OCI-LY7 (cell line): ENCODE data around the gene MINDY2. TPM values are rescaled to one million over a fixed set of nuclear protein-coding genes. Genes with fewer than 3 reads are reported as not detected.

Experiments
- BruUV-seq: library from RNA; stranded (reverse); fragments of 400-500 nt; replicated peaks from 2 replicates; lab custom pipeline; 2021; lab: Mats Ljungman, UMichigan
- CTCF ChIA-PET: fragments of 300-600 bp; sonication (Branson Sonifier 250); formaldehyde crosslinking; loops from one replicate; lab custom pipeline; 2022; ENCODE audit warnings: antibody characterized with exemption; ENCODE audit not compliant: unreplicated experiment; lab: Charles Lee
- POLR2A ChIA-PET: fragments of 300-600 bp; sonication (Branson Sonifier 250); formaldehyde crosslinking; loops from one replicate; lab custom pipeline; 2022; ENCODE audit warnings: antibody characterized with exemption; lab: Charles Lee
- DNase-seq: peaks from one replicate; pipeline ENCODE4 v3.0.0-alpha.2; 2015; ENCODE audit warnings: low spot score
- H2AFZ ChIP-seq: fragments of 200-600 bp; sonication (generic), shearing (Covaris generic); 2 replicates; pipeline ENCODE4 v1.6.1; 2014; ENCODE audit warnings: mild to moderate bottlenecking, antibody characterized with exemption, low read length, moderate library complexity
- H3K27ac ChIP-seq: fragments of 200-600 bp; sonication (generic); 2 replicates; pipeline ENCODE4 v1.5.1; 2014; ENCODE audit warnings: mixed run types, low read depth, mild to moderate bottlenecking, moderate library complexity, low read length, inconsistent platforms; ENCODE audit not compliant: poor library complexity, severe bottlenecking
- H3K36me3 ChIP-seq: fragments of 200-600 bp; sonication (generic); 2 replicates; pipeline ENCODE4 v1.6.1; 2014; ENCODE audit warnings: mild to moderate bottlenecking, antibody characterized with exemption, low read length, moderate library complexity, mixed read lengths; ENCODE audit not compliant: insufficient read depth
- H3K4me1 ChIP-seq: fragments of 200-600 bp; sonication (generic); 2 replicates; pipeline ENCODE4 v1.5.1; 2014; ENCODE audit warnings: mild to moderate bottlenecking, low read length; ENCODE audit not compliant: insufficient read depth, poor library complexity, severe bottlenecking
- H3K4me2 ChIP-seq: fragments of 200-600 bp; sonication (generic); 2 replicates; pipeline ENCODE4 v1.6.1; 2014; ENCODE audit warnings: mild to moderate bottlenecking, low read length
- H3K4me3 ChIP-seq: fragments of 200-600 bp; sonication (generic); 2 replicates; pipeline ENCODE4 v1.5.1; 2014; ENCODE audit warnings: mild to moderate bottlenecking, low read depth, low read length; ENCODE audit not compliant: poor library complexity, severe bottlenecking
- H3K79me2 ChIP-seq: fragments of 200-600 bp; sonication (generic); 2 replicates; pipeline ENCODE4 v1.6.1; 2016; ENCODE audit warnings: low read depth, mild to moderate bottlenecking, low read length, moderate library complexity, mixed read lengths; ENCODE audit not compliant: insufficient read depth
- H3K9me2 ChIP-seq: fragments of 200-600 bp; sonication (generic); 2 replicates; pipeline ENCODE4 v1.6.1; 2016; ENCODE audit warnings: mild to moderate bottlenecking, low read length, mixed read lengths; ENCODE audit not compliant: insufficient read depth
- H3K9me3 ChIP-seq: fragments of 200-600 bp; sonication (generic); 2 replicates; pipeline ENCODE4 v1.6.1; 2014; ENCODE audit warnings: mild to moderate bottlenecking, mixed run types, low read length, mixed read lengths
- H4K20me1 ChIP-seq: fragments of 200-600 bp; sonication (generic); 2 replicates; pipeline ENCODE4 v1.6.1; 2014; ENCODE audit warnings: mild to moderate bottlenecking, antibody characterized with exemption, low read length, moderate library complexity, mixed read lengths; ENCODE audit not compliant: insufficient read depth
- EZH2phosphoT487 ChIP-seq: fragments of 200-600 bp; sonication (generic); IDR thresholded peaks from 2 replicates; pipeline ENCODE4 v1.6.1; 2018; ENCODE audit warnings: low read depth, borderline replicate concordance, mild to moderate bottlenecking, mixed run types, antibody characterized with exemption, low read length, moderate library complexity, mixed read lengths
- intact Hi-C: fragments of 100-400 bp; cut with micrococcal nuclease; formaldehyde crosslinking; loops from one replicate; pipeline ENCODE4 v1.10.0; 2022; ENCODE audit not compliant: unreplicated experiment
- total RNA-seq, 2 experiments: library from RNA; depleted of rRNA in 1 of 2; stranded (reverse); fragments of >200 nt in 1 of 2; shearing (Covaris generic) in 1 of 2; gene quantifications; 2 replicates each; pipeline ENCODE4 v1.2.3, GENCODE V29; 2014 to 2022
- TF ChIP-seq, protein P1 (sequence below): fragments of 200-600 bp; sonication (generic); conservative IDR thresholded peaks from 2 replicates; pipeline ENCODE4 v1.5.1; 2014; ENCODE audit warnings: mild to moderate bottlenecking, antibody characterized with exemption, low read length, moderate library complexity, mixed read lengths

MINDY2 gene
- total RNA-seq, 2 experiments from 2014 or later, result 10.5 to 15.7 TPM

DNA sequence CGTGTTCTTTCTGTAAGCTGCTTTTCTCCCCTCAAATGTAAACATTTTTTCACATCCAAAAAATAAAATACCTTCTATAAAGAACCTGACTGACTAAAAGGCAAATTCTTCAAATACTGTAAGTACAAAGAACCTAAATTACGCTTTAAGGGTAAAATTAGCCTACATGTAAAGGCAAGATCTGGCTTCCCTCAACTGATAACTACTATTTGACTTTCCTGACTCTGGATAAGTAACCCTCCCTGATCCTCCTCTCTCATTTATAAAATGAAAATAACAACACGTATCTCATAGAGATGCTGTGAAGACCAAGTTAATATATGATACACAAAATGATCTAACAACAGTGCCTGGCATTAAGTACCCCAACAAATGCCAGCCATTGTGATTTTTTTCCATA lies 33.8 kb upstream of the MINDY2 start:
- Histone ChIP-seq H3K4me2 (no peak overlapping the region), H3K27ac (no peak overlapping the region), H3K9me3 (no peaks in the 10 kb centered on the region), H3K4me3 (no peak overlapping the region), H3K4me1 (peaks cover 10% of the 10 kb centered on the region), H3K9me2 (no peaks in the 10 kb centered on the region), H3K79me2 (peaks cover 98% of the 10 kb centered on the region), H3K36me3 (no peaks in the 10 kb centered on the region), H4K20me1 (peaks cover 38% of the 10 kb centered on the region), H2AFZ (no peak overlapping the region)
- no peak for TF ChIP-seq EZH2phosphoT487
- TF ChIP-seq, protein P1, sequence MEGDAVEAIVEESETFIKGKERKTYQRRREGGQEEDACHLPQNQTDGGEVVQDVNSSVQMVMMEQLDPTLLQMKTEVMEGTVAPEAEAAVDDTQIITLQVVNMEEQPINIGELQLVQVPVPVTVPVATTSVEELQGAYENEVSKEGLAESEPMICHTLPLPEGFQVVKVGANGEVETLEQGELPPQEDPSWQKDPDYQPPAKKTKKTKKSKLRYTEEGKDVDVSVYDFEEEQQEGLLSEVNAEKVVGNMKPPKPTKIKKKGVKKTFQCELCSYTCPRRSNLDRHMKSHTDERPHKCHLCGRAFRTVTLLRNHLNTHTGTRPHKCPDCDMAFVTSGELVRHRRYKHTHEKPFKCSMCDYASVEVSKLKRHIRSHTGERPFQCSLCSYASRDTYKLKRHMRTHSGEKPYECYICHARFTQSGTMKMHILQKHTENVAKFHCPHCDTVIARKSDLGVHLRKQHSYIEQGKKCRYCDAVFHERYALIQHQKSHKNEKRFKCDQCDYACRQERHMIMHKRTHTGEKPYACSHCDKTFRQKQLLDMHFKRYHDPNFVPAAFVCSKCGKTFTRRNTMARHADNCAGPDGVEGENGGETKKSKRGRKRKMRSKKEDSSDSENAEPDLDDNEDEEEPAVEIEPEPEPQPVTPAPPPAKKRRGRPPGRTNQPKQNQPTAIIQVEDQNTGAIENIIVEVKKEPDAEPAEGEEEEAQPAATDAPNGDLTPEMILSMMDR, result no peak
- ChIA-PET POLR2A (interaction anchor here (0.6 to 1.5 kb wide), 2 partner anchors 13 to 33 kb away, joined by 3 to 7 read pairs; no protein-coding TSS in a partner anchor), CTCF (no interaction called here)
- BruUV-seq, result no TSS peak
- no peak for DNase-seq
- intact Hi-C loops, result no loop called here

DNA sequence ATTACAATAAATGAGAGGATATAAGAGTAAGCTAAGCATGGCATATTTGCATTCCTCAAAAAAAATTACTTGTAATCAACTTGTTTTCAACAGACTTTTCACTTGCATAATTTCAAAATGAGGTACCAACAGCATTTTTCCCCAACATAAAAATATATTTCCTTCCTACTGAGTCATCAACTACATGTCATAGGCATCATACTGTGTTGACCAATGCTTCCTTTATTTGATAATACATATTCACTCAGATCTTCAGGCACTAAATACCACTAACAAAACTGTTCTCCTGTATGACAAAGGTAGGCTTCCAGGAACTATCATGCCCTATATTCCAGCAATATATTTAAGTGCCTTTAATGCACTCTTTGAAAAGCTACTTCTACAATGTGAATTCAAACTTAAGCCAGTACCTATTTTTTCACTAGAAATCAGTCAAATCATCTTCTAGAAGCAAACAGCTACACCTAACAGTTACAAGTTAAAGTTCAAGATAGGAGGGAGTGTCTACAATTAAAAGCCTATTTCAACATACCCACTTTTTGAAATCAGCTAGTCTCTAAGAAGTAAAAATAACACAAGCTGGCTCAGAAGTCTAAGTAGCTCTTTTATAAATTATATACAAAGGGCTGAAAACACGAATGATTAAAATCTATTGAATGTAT lies 32.9 kb upstream of the MINDY2 start:
- H3K79me2 ChIP-seq, result peaks cover 98% of the 10 kb centered on the region
- BruUV-seq, result no TSS peak
- H3K4me2 ChIP-seq, result no peak overlapping the region
- H3K36me3 ChIP-seq, result no peaks in the 10 kb centered on the region
- no peaks in the 10 kb centered on the region for H3K9me2 ChIP-seq
- no peak for TF ChIP-seq EZH2phosphoT487
- TF ChIP-seq, protein P1, result no peak
- DNase-seq, result no peak
- POLR2A ChIA-PET, result interaction anchor here (0.9 to 1.6 kb wide), 4 partner anchors 9 to 14 kb away, joined by 4 to 7 read pairs (median 5); partner anchors contain the start of gene ADAM10
- H3K27ac ChIP-seq, result no peak overlapping the region
- no peaks in the 10 kb centered on the region for H3K9me3 ChIP-seq
- intact Hi-C loops, result no loop called here
- CTCF ChIA-PET, result no interaction called here
- no peak overlapping the region for H3K4me3 ChIP-seq
- peaks cover 13% of the 10 kb centered on the region for H3K4me1 ChIP-seq
- H2AFZ ChIP-seq, result no peak overlapping the region
- peaks cover 44% of the 10 kb centered on the region for H4K20me1 ChIP-seq

DNA sequence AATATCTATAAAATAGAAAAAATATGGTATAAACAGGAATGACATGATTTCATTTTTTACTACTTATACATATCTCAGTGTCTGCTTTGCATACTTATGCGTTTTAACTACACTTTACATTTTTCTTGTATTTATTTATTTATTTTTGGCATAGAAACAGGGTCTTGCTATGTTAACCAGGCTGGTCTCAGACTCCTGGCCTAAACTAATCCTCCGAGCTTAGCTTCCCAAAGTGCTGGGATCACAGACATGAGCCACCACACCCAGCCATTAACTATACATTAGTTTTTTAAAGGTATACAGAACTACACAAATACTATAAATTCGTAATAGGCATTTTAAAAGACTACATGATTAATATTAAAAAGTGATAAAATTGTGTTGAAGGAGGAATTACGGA lies 30.7 kb upstream of the MINDY2 start:
- TF ChIP-seq EZH2phosphoT487, result no peak
- TF ChIP-seq, protein P1, result no peak
- Histone ChIP-seq H3K4me3 (no peak overlapping the region), H3K36me3 (peaks cover 4% of the 10 kb centered on the region; the same call in 1 of the 2 replicates), H3K9me3 (no peaks in the 10 kb centered on the region), H3K4me1 (peaks cover 15% of the 10 kb centered on the region), H3K9me2 (no peaks in the 10 kb centered on the region), H3K4me2 (no peak overlapping the region), H4K20me1 (peaks cover 44% of the 10 kb centered on the region), H3K79me2 (peaks cover 98% of the 10 kb centered on the region), H3K27ac (no peak overlapping the region), H2AFZ (no peak overlapping the region)
- ChIA-PET CTCF (interaction anchor here (0.6 kb wide), 1 partner anchor 31 kb away, joined by 3 read pairs; the partner anchor contains the start of gene MINDY2), POLR2A (no interaction called here)
- intact Hi-C loops, result loop anchor here (10.0 kb wide), 1 partner anchor 194 kb away; the partner anchor contains the start of gene SLTM
- BruUV-seq, result no TSS peak
- no peak for DNase-seq
